ENCODE data around the gene PDE9A. TPM values are rescaled to one million over a fixed set of nuclear protein-coding genes. Genes with fewer than 3 reads are reported as not detected.

PDE9A gene
- total and polyA plus RNA-seq, 2 of the 4 experiments (the other 2 are of a cell fraction) = 0.89 to 0.90 TPM

DNA sequence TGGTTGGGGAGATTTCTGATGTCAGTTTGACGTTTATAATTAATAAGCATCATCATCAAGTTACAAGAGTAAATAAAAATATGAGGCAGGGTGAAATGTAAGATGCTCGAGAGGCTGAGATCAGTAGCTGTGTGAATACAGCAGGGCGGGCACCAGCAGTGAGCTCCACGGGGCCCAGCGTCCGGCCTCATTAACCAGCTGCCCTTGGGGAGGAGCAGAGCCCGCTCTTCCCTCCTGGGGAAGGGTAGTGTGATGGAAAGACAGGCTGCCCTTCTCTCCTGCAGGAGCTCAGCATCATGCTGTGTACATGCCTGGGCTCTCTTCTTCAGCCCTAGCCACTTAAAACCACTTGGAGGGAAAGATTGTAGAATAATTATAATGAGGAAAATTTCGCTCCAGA lies 23.4 kb downstream of the PDE9A start:
- ATAC-seq (ENCODE audit: low read depth) = no peak
- Histone ChIP-seq H3K56ac (ENCODE audit: extremely low read depth, insufficient read depth, low read length) (no peak overlapping the region), H3K18ac (ENCODE audit: low read depth, low read length) (no peak overlapping the region), H3K23ac (ENCODE audit: low read depth, low read length) (no peak overlapping the region), H3K4me2 (ENCODE audit: low read depth, low read length) (no peak overlapping the region), H3K9ac (ENCODE audit: low read depth, low read length) (no peak overlapping the region), H4K5ac (ENCODE audit: low read depth, low read length) (no peak overlapping the region), H3K27ac (ENCODE audit: insufficient read depth, low read length) (no peak overlapping the region), H4K91ac (ENCODE audit: insufficient read depth, low read depth, low read length) (no peak overlapping the region), H3K36me3 (ENCODE audit: control insufficient read depth, insufficient read depth, low read length) (no peaks in the 10 kb centered on the region), H3K9me1 (ENCODE audit: insufficient read depth, low read length) (no peaks in the 10 kb centered on the region), H4K20me1 (ENCODE audit: insufficient read depth, low read length) (no peaks in the 10 kb centered on the region), H2BK120ac (ENCODE audit: low read depth, low read length) (no peak overlapping the region), H3K79me1 (ENCODE audit: low read depth in 1 of 2, low read length in 2 of 2) (no peaks in the 10 kb centered on the region), H3K4ac (ENCODE audit: low read depth, low read length) (no peak overlapping the region), H3K27me3 (ENCODE audit: control insufficient read depth, insufficient read depth, low read length) (peaks cover 5% of the 10 kb centered on the region; the same call in 1 of the 2 replicates), H2AK5ac (ENCODE audit: low read depth, low read length) (no peak overlapping the region), H3K4me3 (ENCODE audit: insufficient read depth, low read depth, low read length) (no peak overlapping the region), H3K14ac (replicated peaks; ENCODE audit: low read depth, low read length) (no peak overlapping the region), H2BK5ac (ENCODE audit: low read depth, low read length, poor library complexity, severe bottlenecking) (no peak overlapping the region), H3K4me1 (ENCODE audit: control insufficient read depth, insufficient read depth, low read length) (peaks cover 2% of the 10 kb centered on the region; the same call in 1 of the 2 replicates), H2AFZ (replicated peaks; ENCODE audit: low read length, poor library complexity) (no peak overlapping the region), H3K9me3 (ENCODE audit: control insufficient read depth, insufficient read depth, low read length) (no peaks in the 10 kb centered on the region), H4K8ac (ENCODE audit: low read depth in 2 of 2, low read length in 2 of 2) (no peak overlapping the region), H2BK20ac (ENCODE audit: low read depth, low read length) (no peak overlapping the region), H2BK15ac (ENCODE audit: low read depth, low read length) (no peak overlapping the region), H2AK9ac (replicated peaks; ENCODE audit: low read depth, low read length, poor library complexity) (no peak overlapping the region)
- ChIA-PET POLR2A (ENCODE audit: unreplicated experiment) (no interaction called here), CTCF (no interaction called here)
- TF ChIP-seq MAFK (IDR thresholded peaks at IDR 0.05; ENCODE audit: low read depth, low read length) = no peak
- no peak for TF ChIP-seq BHLHE40 (IDR thresholded peaks at IDR 0.05; ENCODE audit: low read depth, low read length)
- TF ChIP-seq RFX5 (IDR thresholded peaks at IDR 0.05; ENCODE audit: low read depth, low read length) = no peak
- TF ChIP-seq RAD21 (IDR thresholded peaks at IDR 0.05; ENCODE audit: low read length) = no peak
- TF ChIP-seq MAZ (IDR thresholded peaks at IDR 0.05; ENCODE audit: borderline replicate concordance, low read depth, low read length) = no peak
- TF ChIP-seq FOS (IDR thresholded peaks at IDR 0.05; ENCODE audit: low read depth, low read length) = no peak
- no peak for TF ChIP-seq NFE2L2 (IDR thresholded peaks at IDR 0.05; ENCODE audit: low read depth, low read length)
- TF ChIP-seq CEBPB (IDR thresholded peaks at IDR 0.05; ENCODE audit: low read depth, low read length) = no peak
- no peak for TF ChIP-seq CHD1 (IDR thresholded peaks at IDR 0.05; ENCODE audit: low read depth, low read length)
- TF ChIP-seq MXI1 (IDR thresholded peaks at IDR 0.05; ENCODE audit: borderline replicate concordance, low read depth, low read length) = no peak
- no peak for TF ChIP-seq SMC3 (IDR thresholded peaks at IDR 0.05; ENCODE audit: low read depth, low read length)
- TF ChIP-seq RCOR1 (IDR thresholded peaks at IDR 0.05; ENCODE audit: insufficient replicate concordance, low read length) = no peak
- TF ChIP-seq, protein P1, sequence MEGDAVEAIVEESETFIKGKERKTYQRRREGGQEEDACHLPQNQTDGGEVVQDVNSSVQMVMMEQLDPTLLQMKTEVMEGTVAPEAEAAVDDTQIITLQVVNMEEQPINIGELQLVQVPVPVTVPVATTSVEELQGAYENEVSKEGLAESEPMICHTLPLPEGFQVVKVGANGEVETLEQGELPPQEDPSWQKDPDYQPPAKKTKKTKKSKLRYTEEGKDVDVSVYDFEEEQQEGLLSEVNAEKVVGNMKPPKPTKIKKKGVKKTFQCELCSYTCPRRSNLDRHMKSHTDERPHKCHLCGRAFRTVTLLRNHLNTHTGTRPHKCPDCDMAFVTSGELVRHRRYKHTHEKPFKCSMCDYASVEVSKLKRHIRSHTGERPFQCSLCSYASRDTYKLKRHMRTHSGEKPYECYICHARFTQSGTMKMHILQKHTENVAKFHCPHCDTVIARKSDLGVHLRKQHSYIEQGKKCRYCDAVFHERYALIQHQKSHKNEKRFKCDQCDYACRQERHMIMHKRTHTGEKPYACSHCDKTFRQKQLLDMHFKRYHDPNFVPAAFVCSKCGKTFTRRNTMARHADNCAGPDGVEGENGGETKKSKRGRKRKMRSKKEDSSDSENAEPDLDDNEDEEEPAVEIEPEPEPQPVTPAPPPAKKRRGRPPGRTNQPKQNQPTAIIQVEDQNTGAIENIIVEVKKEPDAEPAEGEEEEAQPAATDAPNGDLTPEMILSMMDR (conservative IDR thresholded peaks at IDR 0.05; ENCODE audit: low read depth, low read length) = no peak
- TF ChIP-seq POLR2A (IDR thresholded peaks at IDR 0.05; ENCODE audit: low read depth, low read length) = no peak
- TF ChIP-seq, protein P2, sequence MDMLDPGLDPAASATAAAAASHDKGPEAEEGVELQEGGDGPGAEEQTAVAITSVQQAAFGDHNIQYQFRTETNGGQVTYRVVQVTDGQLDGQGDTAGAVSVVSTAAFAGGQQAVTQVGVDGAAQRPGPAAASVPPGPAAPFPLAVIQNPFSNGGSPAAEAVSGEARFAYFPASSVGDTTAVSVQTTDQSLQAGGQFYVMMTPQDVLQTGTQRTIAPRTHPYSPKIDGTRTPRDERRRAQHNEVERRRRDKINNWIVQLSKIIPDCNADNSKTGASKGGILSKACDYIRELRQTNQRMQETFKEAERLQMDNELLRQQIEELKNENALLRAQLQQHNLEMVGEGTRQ (IDR thresholded peaks at IDR 0.05; ENCODE audit: low read depth, low read length) = no peak
- TF ChIP-seq, protein P3, sequence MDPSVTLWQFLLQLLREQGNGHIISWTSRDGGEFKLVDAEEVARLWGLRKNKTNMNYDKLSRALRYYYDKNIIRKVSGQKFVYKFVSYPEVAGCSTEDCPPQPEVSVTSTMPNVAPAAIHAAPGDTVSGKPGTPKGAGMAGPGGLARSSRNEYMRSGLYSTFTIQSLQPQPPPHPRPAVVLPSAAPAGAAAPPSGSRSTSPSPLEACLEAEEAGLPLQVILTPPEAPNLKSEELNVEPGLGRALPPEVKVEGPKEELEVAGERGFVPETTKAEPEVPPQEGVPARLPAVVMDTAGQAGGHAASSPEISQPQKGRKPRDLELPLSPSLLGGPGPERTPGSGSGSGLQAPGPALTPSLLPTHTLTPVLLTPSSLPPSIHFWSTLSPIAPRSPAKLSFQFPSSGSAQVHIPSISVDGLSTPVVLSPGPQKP (IDR thresholded peaks at IDR 0.05; ENCODE audit: borderline replicate concordance, low read depth, low read length) = no peak
- in situ Hi-C loops (cut with MboI; ENCODE audit: low sequenced_read_pairs) (no loop called here), intact Hi-C loops (cut with micrococcal nuclease) (no loop called here), dilution Hi-C loops (cut with HindIII; ENCODE audit: low sequenced_read_pairs, unreplicated experiment) (no loop called here)
- no CpG with 5 or more reads among the region's 8 CpGs for WGBS, 2 experiments (ENCODE audit: extremely low coverage in 2 of 2, insufficient read length in 1 of 2)
- BruUV-seq (replicated peaks) = no TSS peak
- DNase-seq = no peak
